ENCODE results near the gene MFAP4.

GRCh38 chr17:19372439-19372838, 14.6 kb downstream of the MFAP4 start:
- TF ChIP-seq MAX (IDR thresholded peaks at IDR 0.05) (no peak), YY1 (IDR thresholded peaks at IDR 0.05) (no peak), CTCF (IDR thresholded peaks at IDR 0.05; ENCODE audit: low read depth, low read length, missing input control) (no peak), NR2F2 (IDR thresholded peaks at IDR 0.05) (no peak)

Data from liver (tissue), 3 donors.